Amniotic stem cell (primary cell): Measurements from ENCODE around the gene OCLN.
"Not testable (repeated sequence)": the region's sequence is repeated elsewhere in the genome, so short reads cannot be mapped to it uniquely, and the experiment has no call there.

Source experiments
- DNase-seq: peaks from one replicate; lab custom pipeline; 2025; lab: John Stamatoyannopoulos, UW

OCLN gene

GRCh38 chr5:69491838-69492390, 676 bp upstream of the OCLN start:
- DNase-seq = no peak

DNA sequence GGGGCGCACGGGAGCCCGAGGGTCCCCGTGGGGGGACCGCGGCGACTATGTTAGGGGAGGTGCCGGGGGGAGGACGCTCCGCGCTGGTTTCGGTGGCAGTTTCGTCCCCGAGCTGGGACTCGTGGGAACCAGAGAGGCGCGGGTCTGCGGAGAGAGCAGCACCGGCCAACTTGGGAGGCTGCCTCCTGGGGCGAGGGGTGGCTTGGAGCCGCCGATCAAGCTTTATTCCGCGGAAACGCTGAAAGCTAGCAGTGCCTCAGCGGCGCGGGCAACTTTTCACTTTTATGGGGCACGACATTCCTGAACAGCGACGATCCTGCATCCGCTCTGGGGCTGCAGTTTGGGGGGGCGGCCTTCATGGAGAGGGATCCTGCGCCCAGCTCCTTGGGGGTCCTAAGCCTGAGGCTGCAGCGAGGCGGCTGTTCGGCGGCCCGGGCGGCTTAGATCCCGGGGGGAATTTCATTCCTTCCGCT, 369 bp downstream of the OCLN start:
- no peak for DNase-seq

DNA sequence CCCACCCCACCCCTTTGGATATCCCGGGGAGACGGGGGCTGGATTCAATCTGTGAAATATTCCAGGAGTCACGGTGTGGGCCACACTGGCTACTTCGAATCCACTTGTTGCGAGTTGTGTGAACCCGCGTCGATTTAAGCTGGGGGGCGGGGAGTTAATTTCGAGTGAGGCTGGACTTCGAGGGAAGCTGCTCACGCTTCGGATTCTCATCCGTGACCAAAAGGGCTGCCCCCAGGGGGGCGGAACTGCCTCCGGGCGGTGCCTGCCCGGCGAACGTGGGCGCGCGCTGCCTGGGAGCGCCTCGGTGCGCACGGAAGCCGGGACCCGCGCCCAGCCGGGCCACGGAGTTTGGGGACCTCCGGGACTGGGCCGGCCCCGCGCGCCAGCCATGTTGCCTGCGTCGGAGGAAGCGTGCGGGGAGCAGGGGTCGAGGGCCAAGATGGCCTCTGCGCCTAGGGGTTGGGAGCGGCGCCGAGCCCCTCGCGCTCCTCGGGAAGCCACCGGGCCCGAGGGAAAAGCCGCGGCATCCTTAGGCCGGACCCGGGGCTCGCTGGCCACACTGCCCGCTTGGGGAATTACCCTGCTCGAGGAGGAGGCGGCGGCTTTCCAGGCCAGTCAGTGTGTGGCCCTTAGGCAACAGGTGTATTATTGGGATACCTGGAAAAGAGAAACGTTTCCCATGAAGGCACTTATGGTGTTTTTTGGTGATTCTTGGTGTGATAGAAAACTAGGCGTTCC, 975 bp downstream of the OCLN start:
- no peak for DNase-seq

GRCh38 chr5:69494452-69494851, 1.9 kb downstream of the OCLN start:
- DNase-seq = no peak

DNA sequence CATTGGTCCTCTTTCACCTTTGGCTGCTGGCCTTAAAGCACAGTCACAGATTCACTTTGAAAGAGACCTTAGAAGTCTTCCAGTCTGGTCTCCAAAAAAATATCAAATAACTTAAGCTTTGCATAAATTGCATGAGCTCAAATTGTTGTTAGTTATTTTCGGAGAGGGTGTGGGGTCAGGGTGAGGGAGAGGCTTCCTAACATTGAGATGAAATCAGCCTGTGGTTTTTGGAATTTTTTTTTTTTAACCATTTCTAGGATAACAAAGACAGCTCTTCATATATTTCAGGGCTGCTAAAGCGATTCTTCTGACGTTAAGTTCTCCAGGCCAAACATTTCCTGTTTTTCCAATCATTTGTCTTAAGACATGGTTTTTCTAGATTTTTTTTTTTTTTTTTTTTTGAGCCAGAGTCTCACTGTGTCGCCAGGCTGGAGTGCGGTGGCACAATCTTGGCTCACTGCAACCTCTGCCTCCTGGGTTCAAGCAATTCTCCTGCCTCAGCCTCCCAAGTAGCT, 4.5 kb downstream of the OCLN start:
- no peak for DNase-seq

- DNase-seq = no peak
Observed at GRCh38 chr5:69498384-69498783, 5.8 kb downstream of the OCLN start.

- DNase-seq = no peak
Observed at GRCh38 chr5:69502367-69502766, 9.8 kb downstream of the OCLN start.

- no peak for DNase-seq
Observed at GRCh38 chr5:69502767-69503488, 10.3 kb downstream of the OCLN start.

- no peak for DNase-seq
Observed at GRCh38 chr5:69504036-69504435, 11.4 kb downstream of the OCLN start.

DNA sequence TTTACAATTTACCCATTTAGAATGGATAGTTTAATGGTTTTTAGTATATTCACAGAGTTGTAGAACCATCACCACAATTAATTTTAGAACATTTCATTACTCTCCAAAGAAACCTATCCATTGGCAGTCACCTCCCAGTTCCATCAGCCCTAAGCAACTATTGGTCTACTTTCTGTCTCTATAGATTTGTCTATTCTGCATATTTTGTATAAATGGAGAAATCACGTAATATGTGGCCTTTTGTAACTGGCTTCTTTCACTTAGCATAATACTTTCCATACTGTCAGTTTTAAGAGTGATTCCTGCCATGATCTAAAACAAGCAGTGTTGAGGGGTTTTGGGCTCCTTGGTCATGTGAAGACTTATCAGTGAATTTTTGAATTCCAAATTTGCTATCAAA, 12.7 kb downstream of the OCLN start:
- DNase-seq = no peak

GRCh38 chr5:69509212-69509611, 16.6 kb downstream of the OCLN start:
- DNase-seq = no peak

DNA sequence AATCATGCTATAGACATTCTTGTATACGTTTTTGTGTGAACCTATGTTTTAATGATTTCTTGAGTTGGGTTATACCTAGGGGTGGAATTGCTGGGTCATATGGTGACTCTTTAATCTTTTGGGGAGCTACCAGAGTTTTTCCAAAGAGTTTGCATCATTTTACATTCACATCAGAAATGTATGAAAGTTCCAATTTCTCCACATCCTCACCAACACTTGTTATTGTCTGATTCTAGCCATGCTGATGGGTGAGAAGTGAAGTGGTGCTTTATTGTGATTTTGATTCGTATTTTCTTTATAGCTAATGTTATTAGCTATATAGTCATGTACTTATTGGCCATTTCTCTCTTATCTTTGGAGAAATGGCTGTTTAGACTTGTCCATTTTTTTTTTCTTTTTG, 18.1 kb downstream of the OCLN start:
- no peak for DNase-seq

GRCh38 chr5:69512740-69513260, 20.2 kb downstream of the OCLN start:
- DNase-seq = peak; percentile 18

- DNase-seq = not testable (repeated sequence)
Observed at GRCh38 chr5:69515570-69515969, 23.0 kb downstream of the OCLN start.

- no peak for DNase-seq
Observed at GRCh38 chr5:69516769-69517168, 24.2 kb downstream of the OCLN start.

GRCh38 chr5:69517763-69518212, 25.2 kb downstream of the OCLN start:
- DNase-seq = no peak

DNA sequence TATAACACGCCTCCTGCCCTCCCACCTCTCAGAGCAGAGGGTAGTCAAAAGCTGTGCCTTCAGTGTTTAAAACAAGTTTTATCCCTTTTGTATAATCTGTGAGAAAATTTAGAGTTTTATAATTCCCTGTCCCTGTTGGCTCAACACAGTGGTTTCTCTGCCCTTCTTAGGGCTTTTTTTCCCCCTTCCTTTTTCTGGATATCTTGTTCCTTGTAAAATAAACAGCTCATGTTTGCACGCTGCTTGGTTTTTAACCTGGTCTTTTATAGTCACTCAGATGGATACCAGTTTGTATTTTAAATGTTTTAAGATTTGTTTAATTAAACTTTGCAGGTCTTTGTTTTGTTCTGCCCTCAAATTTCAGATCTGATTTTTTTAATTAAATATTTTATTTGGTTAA, 26.7 kb downstream of the OCLN start:
- no peak for DNase-seq

GRCh38 chr5:69522035-69522434, 29.4 kb downstream of the OCLN start:
- DNase-seq = no peak

GRCh38 chr5:69525490-69525889, 32.9 kb downstream of the OCLN start:
- DNase-seq = no peak

- DNase-seq = no peak
Observed at GRCh38 chr5:69526660-69527059, 34.1 kb downstream of the OCLN start.

- DNase-seq = no peak
Observed at GRCh38 chr5:69527128-69527770, 34.7 kb downstream of the OCLN start.

- no peak for DNase-seq
Observed at GRCh38 chr5:69528035-69528434, 35.4 kb downstream of the OCLN start.
